HG02610 (cell line): Measurements from ENCODE around the gene AP2B1.
"Not testable (repeated sequence)": the region's sequence is repeated elsewhere in the genome, so short reads cannot be mapped to it uniquely, and the experiment has no call there.

Source experiments
- ATAC-seq: cut with Tn5 transposase; IDR thresholded peaks from one replicate; pipeline ENCODE4 v1.9.1; 2021; ENCODE audit warnings: mild to moderate bottlenecking, moderate library complexity; ENCODE audit not compliant: unreplicated experiment

Gene AP2B1

DNA sequence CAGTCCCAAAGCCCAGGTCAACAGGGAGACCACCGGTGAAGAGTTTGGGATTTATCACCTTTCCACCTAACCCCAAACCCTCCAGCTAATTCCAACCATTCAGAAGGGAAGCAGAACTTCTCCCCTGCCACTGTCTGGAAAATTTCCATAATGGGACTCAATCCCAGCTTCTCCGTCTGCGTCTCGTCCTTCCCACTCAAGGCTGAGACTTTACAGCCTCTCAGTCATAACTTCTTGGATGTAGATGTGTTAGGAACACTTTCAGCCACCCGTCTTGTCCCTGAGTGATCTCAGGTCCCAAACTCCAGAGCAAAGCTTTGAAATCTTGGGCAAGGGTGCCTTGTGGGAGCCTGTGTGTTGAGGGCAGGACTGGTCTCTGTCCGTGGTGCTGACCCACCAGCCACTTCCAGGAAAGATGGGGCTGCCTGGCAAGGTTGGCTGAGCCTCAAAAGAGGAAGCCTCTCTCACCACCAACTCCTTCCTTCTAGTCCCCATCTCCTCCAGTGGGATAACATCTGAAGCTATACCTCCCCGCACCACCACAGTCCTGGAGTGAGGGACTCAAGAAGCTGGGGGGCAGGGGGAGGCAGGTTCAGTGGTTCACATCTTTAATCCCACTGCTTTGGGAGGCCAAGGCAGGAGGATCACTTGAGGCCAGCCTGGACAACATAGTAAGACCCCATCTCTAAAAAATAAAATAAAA is 156.7 kb downstream of the AP2B1 start:
- no peak for ATAC-seq

DNA sequence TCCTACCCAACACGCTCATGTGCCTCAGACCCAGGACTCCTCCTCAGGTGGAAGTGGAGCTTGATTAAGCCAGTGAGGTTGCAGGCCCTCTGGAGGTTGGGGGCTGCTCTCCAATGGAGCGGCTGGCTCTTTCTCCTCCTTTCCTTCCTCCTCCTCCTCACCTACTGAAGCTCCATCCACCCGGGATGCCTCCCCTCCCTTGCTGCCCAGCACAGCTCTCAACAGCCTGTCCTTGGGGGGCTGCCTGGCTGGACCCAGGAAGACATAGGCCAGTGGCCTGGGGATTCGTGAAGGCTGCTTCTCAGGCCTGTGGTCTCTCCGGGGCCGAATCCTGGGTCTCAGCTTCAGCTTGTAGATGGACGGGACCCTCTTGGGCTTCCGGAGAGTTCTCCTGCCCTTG is 157.7 kb downstream of the AP2B1 start:
- ATAC-seq: no peak

DNA sequence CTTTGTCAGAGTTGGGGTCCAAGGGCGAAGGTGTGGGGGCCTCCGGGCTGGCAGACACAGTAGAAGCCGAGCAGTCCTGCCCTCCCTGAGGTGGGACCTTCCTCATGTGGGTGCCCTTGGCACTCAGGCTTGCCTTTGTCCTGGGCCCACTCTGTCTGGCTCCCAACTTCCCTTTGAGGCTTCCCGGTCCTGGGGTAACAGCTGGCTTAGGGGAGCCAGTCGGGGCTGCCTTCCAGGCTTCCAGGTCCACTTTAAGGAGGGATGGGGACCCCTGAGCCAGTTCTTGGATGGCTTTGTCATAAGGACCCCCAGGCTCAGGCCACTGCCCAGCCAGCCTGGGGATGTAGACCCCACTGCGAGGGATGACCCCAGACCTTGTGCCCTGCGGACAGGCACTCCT is 158.1 kb downstream of the AP2B1 start:
- ATAC-seq: no peak

DNA sequence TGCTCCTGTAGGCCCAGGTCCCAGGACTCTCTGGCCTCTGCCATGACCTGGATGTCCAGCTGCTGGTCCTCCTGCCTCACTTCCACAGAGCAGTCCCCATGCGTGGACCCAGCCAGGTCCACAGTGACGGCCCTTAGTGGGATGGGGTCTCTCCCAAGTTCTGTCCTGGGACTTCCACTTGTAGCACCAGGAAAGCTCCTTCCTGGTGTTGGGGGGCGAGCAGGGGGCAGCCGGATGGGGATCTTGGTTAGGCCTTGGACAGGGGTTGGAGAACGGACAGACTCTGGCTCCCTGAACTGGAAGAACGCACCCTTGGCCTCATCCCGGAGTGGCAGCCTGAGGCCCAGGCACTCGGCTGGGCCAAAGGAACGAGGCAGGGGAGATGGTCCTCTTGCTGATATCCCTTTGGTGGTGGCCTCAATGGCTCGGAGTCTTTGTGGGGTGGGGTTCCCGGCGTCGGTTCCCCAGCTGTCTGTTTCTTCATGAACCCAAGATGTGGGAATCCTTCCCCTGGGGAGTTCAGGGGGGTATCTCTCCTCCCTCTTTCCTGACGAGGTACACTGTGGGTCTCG is 158.7 kb downstream of the AP2B1 start:
- no peak for ATAC-seq

DNA sequence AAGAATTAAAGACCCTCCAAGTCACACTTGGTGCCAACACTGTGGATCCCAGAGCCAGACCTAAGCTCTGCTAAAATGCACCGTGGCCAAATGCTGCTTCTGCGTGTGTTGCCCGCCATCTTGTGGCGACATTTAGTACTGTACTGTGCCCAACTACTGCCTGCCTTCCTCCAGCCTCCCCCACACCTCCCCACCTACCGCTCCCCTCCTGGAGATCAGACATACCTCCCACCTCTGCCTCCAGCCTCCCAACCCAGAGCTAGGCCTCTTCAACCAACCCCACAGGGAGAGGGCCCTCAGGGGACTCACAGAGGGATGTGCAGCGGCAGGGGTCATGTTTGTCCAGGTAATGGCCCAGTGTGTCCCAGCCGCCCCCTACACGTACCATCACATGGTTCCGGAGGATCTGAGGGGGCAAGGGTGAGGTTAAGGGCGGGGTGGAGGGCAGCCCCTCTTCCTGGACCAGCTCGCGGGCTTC is 160.5 kb downstream of the AP2B1 start:
- ATAC-seq: no peak

DNA sequence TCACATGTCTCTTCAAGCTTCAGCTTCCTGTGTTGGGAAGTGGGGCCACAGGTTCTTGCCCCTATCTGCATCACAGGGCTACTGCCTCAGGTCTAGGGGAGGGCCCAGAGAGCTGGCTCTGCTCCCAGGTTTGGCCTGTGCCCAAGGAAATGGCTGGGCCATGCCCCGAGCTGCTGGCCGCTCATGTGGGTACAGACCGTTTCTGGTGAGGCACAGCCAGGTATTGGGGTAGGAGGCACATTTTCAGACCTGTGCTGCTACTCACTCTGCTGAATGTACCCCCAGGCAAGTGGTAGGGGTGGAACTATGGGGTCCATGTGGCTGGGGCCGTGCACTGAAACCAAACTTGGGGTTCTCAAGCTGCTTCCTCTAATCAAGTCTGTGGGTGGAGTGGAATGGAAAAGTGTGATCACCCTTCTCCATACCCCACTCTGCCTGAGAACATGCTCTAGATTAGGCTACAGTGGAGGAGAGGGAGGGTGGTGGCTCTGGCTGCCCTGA is 161.3 kb downstream of the AP2B1 start:
- no peak for ATAC-seq

DNA sequence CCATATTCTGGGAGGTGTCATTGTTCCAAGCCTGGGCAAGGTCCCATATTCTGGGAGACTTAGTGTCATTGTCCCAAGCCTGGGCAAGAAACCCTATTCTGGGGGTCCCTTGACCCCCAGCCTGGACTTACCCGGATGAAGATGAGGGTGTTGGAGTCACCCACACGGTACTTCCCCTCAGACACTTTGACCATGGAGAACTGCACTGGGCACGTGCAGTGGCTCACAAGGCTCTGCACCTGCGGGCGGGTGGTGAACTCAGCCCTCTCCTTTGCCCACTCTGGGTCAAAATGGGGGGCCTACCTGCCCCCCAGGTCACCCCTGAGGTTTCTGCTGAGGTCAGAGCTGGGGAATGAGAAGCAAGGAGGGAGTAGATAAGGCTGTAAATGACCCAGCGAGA is 161.9 kb downstream of the AP2B1 start:
- ATAC-seq: no peak

DNA sequence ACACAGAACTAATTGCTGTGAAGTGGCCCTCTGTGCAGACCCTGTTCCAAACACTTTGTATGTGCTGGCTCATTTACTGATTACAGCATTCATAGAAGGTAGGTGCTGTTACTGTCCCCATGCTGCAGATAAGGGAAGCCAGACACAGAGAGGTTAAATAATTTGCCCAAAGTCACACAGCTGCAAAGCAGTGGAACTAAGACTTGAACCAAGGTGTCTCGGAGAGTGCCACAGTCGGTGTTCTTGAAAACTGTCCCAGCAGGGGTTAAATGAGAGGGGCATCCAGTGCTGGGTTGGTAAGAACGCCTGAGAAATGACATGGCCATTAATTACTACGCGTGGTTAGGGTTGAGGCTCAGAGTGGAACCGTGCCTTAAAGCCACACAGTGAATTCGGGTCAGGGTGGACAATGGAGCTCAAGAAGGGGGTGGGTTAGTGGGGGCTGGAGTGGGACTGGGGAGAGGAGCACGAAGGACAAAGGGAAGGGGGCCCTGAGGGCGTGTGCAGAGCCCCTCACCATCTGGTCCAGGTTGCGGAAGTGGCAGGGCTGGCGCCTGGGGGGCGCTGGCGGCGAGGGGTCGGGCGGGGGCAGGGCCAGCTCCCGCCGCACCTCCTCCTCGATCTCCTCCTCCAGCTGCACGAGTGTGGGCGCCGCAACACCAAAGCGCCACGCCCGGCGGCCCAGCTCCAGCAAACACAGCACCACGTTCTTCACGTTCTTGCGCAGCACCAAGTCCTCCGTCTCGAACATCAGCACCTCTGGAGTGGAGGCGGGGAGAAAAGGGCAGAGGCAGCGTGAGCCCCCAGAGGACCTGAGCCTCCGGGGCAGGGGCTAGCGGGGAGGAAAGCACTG is 162.7 kb downstream of the AP2B1 start:
- no peak for ATAC-seq

DNA sequence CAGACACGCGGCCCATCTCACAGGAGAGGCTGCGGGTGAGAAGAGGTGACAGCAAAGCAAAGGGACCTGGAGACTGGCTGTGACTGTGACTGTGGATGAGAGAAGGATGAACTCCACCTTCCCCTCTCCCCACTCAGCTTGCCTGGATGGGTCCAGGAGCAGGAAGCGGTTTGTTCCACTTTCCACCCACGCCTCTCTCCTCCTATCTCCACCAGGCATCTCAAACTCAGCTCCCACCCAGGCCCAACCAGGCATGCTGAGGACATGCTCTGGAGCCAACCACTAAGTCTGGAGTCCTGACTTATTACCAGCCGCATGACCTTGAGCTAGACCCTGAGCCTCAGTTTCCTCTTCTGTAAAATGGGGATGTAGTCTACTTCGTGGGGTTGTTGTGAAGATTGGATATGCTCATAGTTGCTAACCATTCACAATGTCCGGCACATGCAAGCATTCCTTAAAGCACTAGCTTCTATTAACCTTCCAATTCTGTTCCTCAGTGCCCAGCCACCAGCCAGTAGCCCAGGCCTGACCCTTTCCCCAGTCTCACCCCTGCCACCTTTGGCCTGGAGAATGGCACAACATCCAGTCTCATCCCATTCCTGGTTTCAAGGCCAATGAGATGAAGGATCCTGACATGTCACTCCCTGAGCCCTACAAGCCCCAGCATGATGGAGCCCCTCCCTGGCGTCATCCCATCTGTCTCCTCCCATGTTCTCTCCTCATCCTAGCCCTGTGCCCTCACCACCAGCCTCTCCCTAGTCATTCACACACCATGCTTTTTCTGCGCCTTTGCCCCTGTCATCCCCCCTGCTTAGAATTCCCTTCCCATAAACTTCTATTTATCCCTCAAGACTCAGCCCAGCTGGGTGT is 163.6 kb downstream of the AP2B1 start:
- ATAC-seq: no peak

DNA sequence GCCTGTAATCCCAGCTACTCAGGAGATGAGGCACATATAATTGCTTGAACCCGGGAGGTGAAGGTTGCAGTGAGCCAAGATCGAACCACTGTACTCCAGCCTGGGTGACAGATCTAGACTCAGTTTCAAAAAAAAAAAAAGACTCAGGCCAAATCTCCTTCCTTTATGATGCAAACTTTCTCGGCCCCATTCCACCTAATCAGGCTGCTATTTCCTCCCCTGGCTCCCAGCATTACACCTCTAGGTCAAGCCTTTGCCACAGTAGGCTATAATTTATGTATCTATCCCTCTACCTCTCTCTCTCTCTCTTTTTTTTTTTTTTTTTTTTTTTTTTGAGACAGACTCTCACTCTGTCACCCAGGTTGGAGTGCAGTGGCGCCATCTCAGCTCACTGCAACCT is 164.4 kb downstream of the AP2B1 start:
- ATAC-seq: not testable (repeated sequence)

DNA sequence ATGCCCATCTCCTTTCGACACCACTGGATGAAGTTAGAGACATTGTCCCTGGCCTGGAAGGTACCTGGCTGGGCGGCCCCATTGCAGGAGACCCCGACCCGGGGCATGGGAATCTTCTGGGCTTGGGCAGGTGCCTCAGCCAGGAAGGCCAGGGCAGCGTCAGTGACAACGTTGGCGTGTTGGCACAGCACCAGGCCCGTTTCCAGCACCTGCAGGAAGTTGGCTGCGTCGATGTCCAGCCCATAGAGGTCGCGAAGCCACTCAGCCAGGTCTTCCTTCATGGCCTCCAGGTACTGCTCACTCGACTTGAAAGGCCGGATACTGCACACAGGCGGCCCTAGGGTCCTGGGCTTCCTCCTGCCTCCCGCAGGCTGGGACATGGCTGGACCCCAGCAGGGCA is 165.3 kb downstream of the AP2B1 start:
- no peak for ATAC-seq

DNA sequence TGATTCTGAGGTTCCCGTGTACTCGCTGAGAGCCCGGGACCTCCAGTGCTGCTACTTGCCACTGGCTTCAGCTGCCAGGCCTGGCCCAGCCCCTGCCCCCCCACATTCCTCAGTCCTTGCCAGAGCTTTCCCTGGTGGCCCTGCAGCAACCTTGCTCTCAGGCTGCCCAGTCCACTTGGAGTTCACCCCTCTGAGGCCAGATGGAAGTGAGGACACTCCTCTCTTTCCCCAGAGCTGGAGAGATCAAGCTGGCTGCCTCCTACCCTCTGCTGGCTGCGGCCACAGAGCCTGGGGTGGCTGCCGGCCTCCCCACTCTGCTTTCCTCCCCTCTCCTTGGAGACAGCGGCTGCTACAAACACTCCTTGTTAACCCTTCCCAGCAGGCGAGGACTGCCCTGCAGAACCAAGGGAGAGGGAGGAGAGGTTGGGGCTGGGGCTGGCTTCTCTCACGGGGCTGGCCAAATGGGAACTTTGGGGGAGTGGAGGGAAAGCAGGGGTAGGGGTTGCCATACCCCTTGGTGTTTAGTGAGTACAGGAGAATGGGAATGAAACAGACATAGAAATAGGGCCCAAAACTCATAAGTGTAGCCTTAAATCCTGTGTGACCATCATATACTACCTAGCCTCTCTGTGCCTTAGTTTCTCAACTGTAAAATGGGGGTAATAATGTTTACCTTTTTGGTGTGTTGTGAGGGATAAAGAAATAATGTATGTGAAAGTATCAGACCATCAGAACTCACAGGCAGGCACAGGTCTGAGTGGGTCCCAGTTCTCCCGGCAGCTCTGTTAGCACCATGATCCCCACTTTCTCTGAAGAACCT is 166.0 kb downstream of the AP2B1 start, which contains the start of gene GAS2L2:
Gene GAS2L2 (minus strand): TSS at position 295 of the 820 bp plus-strand sequence. CDS start 389 bp downstream, outside the sequence.
- no peak for ATAC-seq

DNA sequence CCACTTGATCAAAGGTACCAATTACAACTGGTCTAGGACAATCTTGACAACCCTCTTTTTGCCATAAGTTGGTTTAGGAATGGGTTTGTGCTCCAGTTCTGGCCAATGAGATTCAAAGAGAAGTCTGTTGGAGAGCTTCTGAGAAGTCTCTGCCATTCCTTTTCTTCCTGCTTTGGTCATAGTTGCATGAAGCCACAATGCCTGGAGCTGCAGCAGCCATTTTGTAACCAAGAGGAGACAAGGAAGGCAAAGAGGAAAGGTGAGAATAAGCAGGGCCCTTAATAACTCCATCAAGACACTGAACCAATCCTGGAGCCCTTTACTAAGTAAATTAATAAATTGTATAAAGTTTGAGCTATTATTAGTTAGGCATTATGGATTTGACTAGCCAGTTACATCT is 170.1 kb downstream of the AP2B1 start:
- no peak for ATAC-seq

DNA sequence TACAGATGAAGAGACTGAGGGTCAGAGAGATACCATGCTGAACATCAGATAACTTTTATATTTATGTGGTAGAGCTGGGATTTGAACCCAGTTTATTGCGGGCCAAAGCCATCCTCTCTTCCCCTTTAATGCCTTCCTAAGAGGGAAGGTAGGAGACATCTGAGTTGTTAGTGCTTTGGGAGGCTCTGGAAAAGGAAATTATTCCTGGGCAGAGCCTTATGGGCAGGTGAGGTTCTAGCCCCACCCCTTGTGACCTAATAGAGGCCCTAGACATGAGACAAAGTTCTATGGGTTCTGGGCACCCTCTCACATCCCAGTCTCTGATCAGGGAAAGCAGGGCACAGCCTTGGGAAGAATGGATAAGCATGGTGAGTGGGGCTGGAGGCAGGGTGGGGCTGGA is 173.5 kb downstream of the AP2B1 start, which contains the start of gene C17orf50:
Gene C17orf50 (plus strand): TSS at position 301 of the 400 bp plus-strand sequence. CDS start 55 bp downstream, at position 356.
- ATAC-seq: no peak

DNA sequence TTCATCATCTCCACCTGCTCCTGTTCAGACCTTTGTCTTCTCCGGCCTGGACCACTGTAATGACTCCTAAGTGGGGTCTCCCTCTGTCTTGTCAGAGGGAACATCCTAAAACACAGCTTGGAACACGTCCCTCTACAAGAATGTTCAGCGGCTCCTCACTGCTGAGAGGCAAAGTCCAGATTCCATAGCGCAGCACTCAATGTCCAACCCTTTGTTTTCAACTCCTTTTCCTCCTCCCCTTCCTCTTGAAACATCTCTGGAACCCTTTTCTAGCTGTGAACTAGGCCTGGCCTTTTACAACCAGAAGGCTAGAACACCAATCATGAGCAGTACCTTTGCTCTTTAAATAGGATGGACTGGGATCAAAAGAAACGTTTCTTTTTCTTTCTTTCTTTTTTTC is 174.5 kb downstream of the AP2B1 start:
- ATAC-seq: no peak

DNA sequence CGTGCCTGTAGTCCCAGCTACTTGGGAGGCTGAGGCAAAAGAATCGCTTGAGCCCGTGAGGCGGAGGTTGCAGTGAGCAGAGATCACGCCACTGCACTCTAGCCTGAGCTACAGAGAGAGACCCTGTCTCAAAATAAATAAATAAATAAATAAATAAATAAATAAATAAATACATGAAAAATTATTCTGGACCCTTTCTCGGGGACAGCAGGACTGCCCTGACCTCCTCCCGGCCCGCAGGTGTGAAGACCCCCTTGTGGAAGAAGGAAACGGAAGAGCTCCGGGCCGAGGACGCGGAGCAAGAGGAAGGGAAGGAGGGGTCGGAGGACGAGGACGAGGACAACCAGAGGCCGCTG is 176.6 kb downstream of the AP2B1 start:
- ATAC-seq: no peak

DNA sequence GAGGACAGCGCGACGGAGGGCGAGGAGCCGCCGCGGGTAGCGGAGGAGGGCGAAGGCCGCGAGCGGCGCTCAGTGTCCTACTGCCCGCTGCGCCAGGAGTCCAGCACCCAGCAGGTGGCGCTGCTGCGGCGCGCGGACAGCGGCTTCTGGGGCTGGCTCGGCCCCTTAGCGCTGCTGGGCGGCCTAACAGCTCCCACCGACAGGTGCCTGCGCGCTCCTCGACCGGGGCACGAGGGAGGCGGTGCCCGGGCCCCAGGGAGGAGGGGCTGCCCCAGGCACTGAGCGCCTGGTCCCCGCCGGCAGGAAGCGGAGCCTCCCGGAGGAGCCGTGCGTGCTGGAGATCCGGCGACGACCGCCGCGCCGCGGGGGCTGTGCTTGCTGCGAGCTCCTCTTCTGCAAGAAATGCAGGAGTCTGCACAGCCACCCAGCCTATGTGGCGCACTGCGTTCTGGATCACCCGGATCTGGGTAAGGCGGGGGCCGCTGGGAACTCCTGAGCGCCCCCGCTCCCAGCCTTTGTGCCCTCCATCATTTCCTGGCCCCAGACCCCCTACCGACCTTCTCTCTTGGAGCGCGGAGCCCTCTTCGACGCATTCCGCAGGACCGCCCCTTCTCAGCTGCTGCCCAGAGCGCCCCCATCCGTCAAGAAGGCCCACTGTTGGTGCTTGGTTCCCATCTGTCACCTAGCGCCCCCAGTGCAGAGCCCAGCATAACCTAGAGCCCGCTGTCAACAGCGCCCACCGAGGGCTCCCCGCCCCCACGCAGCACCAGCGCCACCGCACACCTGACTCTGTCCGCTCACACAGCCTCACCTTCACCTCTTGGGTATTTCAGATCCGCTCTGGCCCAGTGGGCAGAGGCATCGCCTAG is 177.2 kb downstream of the AP2B1 start:
- peak; percentile 83 for ATAC-seq

DNA sequence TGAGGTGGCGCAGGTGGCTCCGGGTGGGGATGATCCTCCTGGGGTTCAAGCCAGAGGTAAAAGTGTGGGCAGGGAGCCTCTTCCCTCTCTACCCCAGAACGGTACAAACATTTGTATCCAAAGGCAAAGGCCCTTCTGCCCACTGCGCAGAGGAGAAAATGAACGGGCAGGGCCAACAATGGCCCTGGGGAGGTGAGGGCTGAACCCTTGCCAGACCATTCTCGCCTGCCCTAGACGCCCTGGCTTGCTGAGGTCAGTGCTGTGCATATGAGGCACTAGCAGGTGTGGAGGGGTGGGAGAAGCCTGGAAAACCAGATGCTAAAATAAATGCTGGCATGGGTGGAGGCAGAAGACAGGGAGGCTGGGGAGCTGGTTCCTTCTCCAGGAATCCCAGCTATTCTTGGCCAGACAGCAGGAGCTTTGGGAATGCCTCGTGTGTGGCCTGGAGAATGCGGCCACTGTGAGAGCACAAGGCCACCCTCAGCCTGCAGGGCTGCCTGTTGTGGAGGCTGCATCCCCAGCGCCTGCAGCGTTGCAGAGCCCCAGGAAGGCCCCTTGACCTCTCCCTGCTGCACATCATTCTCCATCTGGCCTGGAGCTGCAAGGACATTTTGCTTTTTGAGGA is 178.1 kb downstream of the AP2B1 start:
- ATAC-seq: no peak
